NCI-H526 (cell line): ENCODE results near the gene MARCOL.
"Not testable (repeated sequence)": the region's sequence is repeated elsewhere in the genome, so short reads cannot be mapped to it uniquely, and the experiment has no call there.

Experiments used
- DNase-seq, 2 experiments: peaks; one replicate each; lab custom pipeline; 2025; lab: John Stamatoyannopoulos, UW

The MARCOL gene

DNA sequence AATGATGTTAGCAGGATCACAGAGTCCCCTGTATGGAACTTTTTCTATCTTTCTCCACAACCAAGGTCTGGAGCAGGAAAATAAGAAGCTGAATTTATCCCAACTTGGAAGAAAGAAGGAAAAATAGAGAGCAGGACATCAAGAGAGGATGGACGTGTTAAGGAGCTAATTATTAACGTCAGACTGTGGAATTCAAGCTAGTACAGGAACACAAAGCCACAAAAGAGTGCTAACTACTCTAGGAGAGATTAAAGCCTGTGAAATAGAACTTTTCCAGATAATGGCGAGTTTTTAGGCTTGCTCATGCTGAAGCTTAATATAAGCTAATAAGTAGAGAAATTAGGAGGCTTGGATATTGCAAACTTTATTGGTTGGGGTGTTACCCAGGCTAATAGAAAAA is 29.6 kb downstream of the MARCOL start:
- DNase-seq = no peak

DNA sequence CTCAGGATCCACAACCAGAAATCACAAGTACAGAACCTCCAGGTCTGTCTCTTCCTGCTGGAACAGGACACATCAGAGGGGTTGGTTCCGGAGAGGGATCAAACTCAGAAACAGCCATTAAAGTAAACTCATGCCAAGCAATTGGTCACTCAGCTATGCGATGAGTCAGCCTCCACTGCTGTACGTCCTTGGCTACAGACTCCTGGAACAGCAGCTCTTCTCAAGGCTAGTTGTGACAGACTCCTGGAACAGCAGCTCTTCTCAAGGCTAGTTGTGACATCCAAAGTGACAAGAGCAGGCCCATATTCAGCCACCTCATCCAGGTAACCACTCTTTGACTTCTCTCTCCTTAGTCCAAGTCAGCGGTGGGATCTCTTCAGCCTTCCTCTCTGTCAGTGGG is 30.2 kb downstream of the MARCOL start, which contains the start of gene SPINK13:
SPINK13 (plus strand) TSS at position 229 of the 400 bp plus-strand sequence. CDS start 1,279 bp downstream, outside the sequence.
- DNase-seq = no peak

DNA sequence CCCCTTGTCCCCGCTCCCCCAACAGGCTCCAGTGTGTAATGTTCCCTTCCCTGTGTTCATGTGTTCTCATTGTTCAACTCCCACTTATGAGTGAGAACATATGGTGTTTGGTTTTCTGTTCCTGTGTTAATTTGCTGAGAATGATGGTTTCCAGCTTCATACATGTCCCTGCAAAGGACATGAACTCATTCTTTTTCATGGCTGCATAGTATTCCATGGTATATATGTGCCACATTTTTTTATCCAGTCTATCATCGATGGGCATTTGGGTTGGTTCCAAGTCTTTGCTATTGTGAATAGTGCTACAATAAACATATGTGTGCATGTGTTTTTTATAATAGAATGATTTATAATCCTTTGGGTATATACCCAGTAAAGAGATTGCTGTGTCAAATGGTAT is 36.8 kb downstream of the MARCOL start:
- DNase-seq = not testable (repeated sequence)

DNA sequence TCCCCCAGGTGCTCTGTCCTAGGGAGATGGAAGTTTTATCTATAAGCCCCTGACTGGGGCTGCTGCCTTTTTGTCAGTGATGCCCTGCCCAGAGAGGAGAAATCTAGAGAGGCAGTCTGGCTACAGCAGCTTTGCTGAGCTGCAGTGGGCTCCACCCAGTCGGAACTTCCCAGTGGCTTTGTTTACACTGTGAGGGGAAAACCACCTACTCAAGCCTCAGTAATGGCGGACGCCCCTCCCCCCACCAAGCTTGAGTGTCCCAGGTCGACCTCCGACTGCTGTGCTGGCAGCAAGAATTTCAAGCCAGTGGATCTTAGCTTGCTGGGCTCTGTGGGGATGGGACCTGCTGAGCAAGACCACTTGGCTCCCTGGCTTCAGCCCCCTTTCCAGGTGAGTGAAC is 42.6 kb downstream of the MARCOL start:
- peak in 1 of 2 experiments; percentile 26 for DNase-seq

DNA sequence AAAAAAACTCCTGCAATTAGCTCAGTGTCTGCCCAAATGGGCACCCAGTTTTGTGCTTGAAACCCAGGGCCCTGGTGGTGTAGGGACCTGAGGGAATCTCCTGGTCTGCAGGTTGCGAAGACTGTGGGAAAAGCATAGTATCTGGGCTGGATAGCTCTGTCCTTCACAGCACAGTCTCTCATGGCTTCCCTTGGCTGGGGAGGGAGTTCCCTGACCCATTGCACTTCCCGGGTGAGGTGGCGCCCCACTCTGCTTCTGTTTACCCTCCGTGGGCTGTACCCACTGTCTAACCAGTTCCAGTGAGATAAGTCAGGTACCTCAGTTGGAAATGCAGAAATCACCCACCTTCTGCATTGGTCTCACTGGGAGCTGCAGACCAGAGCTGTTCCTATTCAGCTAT is 43.0 kb downstream of the MARCOL start:
- DNase-seq = not testable (repeated sequence)

DNA sequence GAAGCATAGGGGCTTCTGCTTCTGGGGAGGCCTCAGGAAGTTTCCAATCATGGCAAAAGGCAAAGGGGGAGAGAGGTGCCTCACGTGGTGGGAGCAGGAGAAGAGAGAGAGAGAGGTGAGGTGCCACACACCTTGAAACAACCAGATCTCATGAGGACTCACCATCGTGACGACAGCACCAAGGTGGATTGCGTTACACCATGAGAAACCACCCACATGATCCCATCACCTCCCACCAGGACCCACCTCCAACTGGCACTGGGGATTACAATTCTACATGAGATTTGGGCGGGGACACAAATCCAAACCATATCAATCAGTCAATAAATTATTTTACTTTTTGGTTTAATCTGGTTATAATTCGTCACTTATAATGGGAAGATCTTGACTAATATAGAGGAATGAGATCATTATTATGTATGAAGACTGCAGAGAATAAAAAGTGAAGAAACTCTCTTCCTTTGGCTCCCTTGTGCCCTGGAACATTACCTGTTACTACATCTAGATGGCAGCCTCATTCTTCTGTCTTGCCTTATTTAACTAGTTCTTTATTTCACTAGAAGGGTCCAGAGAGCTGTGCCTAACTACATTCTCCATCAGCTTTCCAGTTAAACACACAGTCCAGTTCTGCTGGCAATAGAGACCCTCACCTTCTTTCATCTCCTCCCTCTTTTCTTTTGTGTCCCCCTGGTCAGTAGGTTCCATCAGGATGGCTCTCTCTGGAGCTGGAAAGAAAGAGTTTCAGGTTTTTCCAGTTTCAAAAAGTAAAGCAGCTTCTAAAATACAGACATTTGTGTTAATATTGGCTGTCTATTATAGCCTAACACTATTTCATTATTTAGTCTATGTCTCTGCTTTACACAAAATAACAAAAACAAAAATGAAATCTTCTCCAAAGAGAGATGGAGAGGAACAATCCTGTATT is 52.2 kb downstream of the MARCOL start:
- DNase-seq = peak; percentile 38 to 57
